GM10266 (cell line): Measurements from ENCODE around the gene ARHGAP21.

ENCODE experiments used
- DNase-seq: peaks from one replicate; pipeline ENCODE4 v3.0.0; 2012; ENCODE audit errors: extremely low spot score
- TF ChIP-seq, protein P1 (sequence below): IDR thresholded peaks from 2 replicates; pipeline ENCODE4 v1.5.1; 2012; ENCODE audit warnings: mild to moderate bottlenecking, low read depth; ENCODE audit not compliant: control insufficient read depth, insufficient read depth; ENCODE audit errors: missing control alignments

ARHGAP21 gene

DNA sequence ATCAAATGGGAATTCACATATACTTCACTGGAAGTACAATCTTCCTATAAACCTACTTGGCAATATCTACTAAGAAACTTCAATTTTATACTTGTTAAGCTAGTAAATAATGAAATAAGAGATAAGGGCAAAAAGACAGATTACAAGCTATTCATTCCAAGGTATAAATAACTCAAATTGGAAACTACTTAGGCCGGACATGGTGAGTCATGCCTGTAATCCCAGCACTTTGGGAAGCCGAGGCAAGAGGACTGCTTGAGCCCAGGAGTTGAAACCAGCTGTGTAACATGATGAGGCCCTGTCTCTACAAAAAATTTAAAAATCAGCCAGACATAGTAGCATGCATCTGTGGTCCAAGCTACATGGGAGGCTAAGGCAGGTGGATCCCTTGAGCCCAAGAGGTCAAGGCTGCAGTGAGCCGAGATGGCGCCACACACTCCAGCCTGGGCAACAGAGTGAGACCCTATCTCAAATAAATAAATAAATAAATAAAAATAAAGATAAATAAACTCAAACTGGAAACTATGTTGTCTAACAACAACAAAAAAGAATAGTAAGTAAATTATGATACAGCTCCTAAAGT lies 37.6 kb downstream of the ARHGAP21 start:
- no peak for DNase-seq
- TF ChIP-seq, protein P1, sequence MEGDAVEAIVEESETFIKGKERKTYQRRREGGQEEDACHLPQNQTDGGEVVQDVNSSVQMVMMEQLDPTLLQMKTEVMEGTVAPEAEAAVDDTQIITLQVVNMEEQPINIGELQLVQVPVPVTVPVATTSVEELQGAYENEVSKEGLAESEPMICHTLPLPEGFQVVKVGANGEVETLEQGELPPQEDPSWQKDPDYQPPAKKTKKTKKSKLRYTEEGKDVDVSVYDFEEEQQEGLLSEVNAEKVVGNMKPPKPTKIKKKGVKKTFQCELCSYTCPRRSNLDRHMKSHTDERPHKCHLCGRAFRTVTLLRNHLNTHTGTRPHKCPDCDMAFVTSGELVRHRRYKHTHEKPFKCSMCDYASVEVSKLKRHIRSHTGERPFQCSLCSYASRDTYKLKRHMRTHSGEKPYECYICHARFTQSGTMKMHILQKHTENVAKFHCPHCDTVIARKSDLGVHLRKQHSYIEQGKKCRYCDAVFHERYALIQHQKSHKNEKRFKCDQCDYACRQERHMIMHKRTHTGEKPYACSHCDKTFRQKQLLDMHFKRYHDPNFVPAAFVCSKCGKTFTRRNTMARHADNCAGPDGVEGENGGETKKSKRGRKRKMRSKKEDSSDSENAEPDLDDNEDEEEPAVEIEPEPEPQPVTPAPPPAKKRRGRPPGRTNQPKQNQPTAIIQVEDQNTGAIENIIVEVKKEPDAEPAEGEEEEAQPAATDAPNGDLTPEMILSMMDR = no peak

DNA sequence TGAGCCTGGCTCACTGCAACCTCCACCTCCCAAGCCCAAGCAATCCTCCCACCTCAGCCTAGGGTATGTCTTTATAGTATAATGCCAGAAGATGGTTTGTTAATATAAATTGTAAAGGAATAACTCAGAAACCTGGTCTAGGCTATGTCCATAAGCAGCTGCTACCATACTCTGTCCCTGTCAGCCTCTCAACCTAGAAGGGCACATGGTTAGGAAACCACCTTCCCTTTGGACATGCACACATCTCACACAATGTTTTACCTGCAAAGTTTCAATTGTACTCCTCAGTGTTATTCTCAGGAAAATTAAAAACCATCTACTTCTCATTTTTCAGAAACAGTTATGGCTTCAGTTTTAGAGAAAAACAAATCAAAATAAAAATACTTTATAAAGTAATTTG lies 40.1 kb downstream of the ARHGAP21 start:
- DNase-seq = no peak
- TF ChIP-seq, protein P1 = no peak

DNA sequence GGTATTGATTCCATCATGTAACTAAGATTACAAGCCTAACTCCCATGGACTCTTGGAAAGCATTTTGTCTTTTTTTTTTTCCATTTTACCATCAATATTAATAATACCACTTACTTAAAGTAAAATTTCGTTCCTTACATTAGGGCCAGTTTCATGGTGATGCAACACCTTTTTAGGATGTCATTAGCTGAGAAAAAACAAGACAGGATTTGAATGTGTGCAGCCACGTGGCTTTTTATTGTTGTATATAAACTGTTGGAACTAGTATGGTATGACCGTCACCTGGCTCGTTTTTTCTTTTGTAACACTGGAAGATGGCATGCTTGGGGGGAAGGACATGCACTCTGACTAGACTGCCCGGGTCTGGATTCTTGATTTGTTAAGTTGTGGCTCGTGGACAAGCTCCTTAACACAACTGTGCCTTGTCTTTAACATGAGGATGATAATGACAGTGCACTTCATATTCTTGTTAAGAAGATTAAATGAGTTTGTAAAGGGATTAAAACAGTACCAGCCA lies 42.1 kb downstream of the ARHGAP21 start:
- DNase-seq = no peak
- TF ChIP-seq, protein P1 = no peak

DNA sequence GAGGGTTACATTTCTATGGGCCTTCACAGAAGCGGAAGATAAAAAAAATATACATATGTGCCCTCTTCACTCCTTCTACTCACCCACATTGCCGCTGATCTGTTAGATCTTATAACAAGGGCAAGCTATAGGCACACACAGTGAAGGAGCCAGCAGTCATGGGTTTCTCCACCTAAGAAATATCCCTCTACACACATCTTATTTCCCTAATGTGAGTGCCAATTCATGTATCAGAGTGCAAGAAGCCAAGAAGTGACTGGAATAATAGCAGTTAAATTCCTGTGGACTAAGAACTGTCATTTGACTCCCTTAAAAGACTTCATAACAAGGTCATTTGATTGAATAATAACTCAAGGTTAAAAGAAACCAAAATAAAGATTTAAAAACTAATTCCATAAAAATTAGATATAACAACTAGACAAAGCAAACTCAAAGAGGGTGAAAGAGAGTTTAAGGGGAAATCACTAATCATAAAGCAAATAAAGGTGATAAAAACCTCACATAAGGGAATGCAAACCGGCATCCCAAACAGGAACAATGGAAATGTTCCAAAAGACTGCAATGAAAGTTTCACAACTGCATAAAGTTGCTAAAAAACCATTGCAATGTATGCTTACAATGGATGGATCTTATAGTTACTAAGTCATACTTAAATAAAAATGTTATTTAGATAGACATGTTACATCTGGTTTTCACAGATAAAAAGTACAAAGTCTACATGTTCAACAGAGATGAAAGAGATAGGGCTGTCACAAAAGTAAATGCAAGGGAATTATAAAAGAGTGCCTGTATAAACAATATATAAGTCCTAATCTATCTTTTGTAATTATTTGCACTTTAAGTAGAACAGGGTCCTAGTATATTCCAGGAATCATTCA lies 42.8 kb downstream of the ARHGAP21 start:
- no peak for DNase-seq
- TF ChIP-seq, protein P1 = no peak

DNA sequence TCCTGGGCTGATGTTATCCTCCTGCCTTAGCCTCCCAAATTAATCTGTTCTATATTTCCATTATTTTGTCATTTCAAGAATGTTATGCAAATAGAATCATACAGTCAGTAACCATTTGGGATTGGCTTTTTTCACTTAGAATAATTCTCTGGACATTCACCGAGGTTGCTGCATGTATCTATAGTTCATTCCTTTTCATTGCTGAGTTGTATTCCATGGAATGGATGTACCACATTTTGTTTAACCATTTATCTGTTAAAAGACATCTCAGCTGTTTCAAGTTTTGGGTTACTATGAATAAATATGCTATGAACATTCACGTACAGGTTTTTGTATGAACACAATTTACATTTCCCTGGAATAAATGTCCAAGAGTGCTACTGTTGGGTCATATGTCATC lies 44.9 kb downstream of the ARHGAP21 start:
- DNase-seq = no peak
- TF ChIP-seq, protein P1 = no peak

DNA sequence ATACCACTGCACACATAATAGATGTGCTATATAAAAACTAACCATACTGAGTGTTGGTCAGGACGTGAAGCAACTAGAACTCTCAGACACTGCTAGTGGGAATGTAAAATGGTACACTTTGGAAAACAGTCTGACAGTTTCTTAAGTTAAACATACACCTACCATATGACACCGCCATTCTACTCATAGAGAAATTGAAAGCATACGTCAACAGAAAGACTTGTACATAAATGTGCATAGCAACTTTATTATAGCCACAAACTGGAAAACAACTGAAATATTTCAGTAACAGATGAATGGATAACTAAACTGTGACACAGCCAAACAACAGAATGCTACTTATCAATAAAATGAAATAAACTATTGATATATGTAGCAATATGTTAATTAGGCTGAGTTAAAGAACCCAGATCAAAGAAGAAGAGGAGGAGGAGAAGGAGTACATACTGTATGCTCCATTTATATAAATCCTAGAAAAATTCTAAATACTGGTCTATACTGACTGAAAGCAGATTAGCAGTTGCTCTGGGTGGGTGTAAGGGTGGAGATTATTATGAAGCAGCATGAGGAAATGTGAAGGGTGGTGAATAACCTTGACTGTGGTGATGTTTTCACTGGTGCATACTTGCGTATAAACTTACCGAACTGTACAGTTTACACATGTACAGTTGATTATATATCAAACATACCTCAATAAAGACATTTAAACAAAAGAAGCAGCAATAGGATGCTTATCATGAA lies 48.6 kb downstream of the ARHGAP21 start:
- TF ChIP-seq, protein P1 = no peak
- no peak for DNase-seq
